NCI-H524 (cell line): ENCODE results near the gene UXS1.

ENCODE experiments used
- DNase-seq, 2 experiments: peaks; one replicate each; lab custom pipeline; 2025; lab: John Stamatoyannopoulos, UW

UXS1 gene

GRCh38 chr2:106189325-106189724 is 4.8 kb downstream of the UXS1 start:
- DNase-seq, result no peak

- DNase-seq, result no peak
These were observed 6.7 kb downstream of the UXS1 start for GRCh38 chr2:106187273-106187891.

GRCh38 chr2:106185475-106186184 is 8.5 kb downstream of the UXS1 start:
- DNase-seq, result no peak

- no peak for DNase-seq
These were observed 9.2 kb downstream of the UXS1 start for GRCh38 chr2:106184857-106185256.

DNA sequence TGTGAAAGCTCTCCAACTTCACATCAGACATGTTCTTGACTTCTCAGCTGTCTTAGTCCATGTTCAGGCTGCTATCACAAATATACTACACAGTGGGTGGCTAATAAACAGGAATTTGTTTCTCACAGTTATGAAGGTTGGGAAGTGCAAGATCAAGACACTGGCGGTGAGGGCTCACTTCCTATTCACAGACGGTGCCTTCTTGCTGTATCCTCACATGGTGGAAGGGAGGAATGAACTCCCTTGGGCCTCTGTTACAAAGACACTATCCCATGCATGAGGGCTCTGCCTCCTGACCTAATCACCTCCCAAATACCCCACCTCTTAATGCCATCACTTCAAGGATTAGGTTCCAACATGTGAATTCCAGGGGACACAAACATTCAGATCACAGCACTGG is 9.7 kb downstream of the UXS1 start:
- no peak for DNase-seq

DNA sequence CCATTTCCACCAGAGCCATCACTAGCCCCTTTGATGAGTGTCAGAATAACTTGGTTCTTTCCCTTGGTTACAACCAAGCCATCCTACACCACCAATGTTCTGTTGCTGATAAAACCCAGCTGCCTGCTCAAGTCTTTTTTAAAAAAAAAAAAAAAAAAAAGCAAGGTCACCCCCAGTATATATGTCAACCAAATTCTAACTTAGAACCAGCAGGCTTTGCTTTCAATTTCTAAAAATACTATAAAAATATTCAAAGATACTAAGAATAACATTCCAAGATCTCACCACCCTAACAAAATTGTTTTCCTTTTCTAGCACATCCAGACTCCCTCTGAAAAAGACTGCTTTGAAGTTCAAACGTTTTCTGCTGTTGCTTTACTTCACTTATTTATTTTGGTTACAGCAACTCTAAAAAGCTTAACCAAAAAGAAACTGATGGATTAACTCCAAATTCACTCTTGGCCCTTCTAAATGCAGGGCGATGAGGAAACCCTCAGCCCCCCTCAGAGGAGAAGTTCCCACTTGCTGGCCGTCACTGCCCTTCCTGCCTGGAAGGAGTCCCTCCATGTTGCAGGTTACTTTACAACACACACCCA is 10.9 kb downstream of the UXS1 start:
- DNase-seq, result no peak

DNA sequence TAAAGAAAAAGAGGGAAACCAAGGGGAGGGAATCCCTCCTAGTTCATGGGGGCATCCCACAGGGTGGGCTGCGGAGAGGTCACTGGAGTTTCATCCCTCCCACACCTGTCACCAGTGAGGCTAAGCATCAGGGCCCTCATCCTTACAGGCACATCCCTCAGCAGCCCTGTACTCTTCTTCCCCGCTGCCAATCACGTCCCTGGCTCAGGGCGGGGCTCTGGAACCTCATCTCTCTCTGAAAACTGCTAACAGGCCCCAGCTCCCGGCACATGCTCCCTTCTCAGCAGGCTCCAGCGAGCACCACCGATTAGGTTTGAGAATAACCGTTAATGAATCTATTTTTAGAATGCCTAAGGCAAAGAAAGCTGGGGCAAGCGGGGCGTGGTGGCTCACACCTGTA is 13.0 kb downstream of the UXS1 start:
- DNase-seq, result no peak

DNA sequence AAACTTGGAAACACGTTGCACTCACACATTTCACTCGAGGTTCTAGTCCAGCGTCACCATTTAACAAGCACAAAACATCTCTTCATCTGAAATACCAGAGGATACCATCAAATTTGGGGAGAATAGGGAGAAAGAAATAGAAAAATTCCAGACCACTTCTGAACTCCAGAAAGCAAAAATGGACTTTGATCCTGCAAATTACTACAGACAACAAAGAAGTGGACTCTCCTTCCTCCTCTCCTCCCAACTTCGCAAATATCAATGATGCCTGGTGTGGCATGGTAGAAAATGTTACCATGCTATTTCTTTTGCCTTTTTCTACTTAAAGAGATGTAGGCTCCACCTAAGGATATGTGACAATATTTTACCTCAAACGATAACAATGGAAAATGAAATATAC is 13.5 kb downstream of the UXS1 start:
- DNase-seq, result no peak

GRCh38 chr2:106178716-106179115 is 15.4 kb downstream of the UXS1 start:
- DNase-seq, result no peak

DNA sequence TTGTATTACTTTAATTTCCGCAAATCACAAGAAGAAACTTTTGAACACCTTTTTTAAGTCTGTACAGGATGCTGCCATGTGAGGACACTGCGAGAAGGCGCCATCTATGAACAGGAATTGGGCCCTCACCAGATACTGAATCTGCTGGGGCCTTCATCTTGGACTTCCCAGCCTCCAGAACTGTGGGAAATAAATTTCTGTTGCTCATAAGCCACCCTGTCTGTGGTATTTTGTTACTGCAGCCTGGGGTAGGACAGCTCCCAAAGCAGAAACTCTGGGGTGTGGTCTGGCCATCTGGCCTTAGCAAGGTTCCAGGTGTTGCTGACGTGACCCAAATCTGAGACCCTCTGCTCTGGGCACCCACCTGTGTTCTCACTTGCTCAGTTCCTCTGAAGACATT is 16.5 kb downstream of the UXS1 start:
- DNase-seq, result no peak

DNA sequence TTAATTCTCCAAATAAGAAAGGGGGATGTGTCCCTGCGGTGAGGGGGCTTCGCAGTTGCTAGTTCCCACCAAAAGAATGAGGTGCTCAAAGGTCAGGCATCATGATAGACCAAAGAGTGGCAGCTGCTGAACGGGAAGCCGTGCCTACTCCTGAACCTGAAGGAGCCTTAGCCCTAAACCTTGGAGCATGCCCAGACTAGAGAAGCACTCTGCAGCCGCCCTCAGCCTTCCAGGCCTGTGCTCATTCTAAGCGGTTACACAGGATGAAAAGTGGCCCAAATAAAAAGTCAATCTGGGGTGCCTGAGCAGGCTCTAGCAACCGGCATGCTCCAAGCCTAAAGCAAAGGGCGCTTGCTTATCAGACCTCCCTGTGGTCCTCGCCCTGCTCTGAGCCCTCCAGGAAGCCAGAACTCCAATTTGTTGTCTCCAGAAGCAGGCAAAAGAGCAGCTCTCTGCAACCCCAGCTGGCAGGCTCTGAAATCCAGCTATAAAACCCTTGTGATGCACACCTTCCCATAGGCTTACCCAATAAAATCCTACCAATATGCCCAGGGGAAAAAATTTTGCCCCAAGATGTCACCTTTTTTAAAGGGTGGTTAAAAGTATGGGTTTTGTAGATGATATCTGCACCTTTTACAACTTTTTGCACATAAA is 17.5 kb downstream of the UXS1 start:
- no peak for DNase-seq

DNA sequence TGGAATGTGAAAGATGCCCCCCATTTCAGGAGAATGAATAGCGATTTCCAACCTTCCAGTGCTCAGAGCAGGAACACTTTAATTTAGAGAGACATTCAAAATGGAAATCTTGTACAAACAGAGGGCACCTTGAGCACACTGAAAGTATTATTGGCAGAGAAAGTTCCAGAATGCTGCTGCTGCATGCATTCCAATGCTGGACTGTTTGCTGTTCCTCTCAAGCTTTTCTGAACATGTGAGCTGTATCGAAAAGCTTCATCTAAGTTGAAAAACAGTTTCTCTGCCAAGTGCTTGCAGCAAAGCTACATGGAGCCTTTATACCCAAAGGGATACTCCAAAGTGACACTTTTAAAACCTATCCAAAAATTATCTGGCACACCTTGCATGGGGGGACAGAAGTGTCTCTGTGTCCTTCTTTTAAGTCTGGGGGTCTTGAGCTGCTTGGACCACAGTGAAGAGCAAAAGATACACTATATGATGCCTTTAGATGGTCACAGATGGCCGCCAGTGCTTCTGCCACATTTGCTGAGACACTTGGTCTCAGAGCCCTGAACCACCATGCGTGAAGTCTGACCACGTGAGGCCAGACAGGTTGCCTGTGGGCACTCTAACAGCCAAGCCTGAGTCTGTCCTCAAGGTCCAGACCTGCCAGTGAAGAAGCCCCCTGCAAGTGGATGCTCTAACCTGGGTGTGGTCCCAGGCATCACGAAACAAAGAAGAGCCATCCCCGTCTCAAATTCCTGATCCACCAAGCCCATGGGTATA is 18.8 kb downstream of the UXS1 start:
- no peak for DNase-seq

GRCh38 chr2:106174056-106174455 is 20.0 kb downstream of the UXS1 start:
- no peak for DNase-seq

- DNase-seq, result no peak
These were observed 21.5 kb downstream of the UXS1 start for GRCh38 chr2:106172649-106173048.

DNA sequence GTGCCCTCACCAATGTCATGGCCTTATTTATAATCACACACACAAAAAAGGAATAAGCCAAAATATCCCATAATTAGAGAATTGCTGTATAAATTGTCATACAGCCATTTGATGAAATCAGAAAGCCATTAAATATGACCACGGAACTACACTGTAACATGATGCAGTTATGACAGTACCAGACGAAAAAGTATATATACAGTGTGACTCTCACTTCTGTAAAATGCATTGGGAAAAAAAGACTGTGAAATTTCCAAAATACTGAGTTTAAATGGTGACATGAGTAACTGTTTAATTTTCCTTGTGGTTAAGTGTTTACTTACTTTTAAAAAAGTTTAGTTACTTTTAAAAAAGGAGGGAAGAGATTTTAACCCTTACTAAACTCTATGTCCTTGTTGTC is 25.4 kb downstream of the UXS1 start:
- DNase-seq, result no peak

DNA sequence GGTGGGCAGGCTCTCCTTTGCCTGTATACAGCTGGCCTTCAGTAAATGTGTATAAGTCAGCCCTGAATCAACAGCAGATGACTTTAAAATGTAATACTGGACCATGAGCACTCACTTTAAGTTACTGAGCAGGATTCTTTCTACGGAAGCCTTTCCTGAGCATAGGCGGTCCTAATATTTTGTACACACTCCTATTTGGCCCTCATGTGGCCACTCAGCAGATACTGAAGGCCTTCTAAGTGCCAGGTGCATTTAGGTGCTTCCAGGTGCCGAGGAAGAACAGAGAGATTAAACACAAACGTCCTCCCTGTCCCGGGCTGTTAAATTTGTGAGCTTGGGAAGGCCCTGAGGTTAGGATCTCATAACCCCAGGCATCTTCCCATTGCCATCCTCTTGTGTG is 27.0 kb downstream of the UXS1 start:
- no peak for DNase-seq

GRCh38 chr2:106165561-106165960 is 28.5 kb downstream of the UXS1 start:
- no peak for DNase-seq

GRCh38 chr2:106165029-106165428 is 29.1 kb downstream of the UXS1 start:
- DNase-seq, result no peak

GRCh38 chr2:106163948-106164545 is 30.1 kb downstream of the UXS1 start:
- no peak for DNase-seq

DNA sequence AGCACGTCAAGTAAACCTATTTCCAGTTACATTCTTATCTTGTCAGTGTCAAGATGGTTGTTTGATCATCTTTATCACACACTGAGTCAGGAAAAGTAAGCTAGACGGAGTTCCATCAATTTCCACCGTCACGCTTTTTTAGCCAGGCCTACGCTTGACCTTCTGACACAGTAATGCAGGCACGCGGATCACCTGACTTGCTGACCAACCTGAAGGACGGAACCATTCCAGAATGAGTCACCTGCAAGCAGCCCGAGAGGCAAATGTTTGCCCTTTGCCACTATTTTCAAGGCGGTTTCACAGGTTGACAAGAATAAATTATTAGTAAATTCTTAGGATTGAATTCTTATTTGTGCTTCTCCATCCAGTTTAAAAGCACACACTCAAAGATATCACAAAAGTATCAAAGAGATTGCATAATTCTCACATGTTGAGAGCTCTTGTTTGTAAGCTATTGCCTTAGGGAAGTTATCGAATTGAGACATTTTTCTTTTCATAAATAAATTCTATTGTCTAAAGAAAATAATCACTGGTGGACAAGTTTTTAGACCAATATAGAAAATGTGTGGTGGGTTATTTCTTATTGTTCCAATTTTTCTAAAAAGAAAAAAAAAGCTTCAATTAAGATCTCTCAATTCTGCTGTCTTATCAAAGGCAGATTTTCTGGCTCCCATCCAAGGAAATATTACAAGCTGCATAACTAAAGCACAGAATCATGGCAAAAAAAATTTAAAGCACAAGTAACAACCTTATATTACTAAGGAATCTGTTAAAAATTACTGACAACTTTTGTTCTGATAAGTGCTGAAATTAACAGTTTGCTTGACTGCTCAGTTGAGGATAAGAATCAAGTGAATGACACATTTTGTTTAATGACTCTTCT is 31.9 kb downstream of the UXS1 start:
- no peak for DNase-seq

- no peak for DNase-seq
These were observed 32.8 kb downstream of the UXS1 start for GRCh38 chr2:106161341-106161740.
